GM18909 (cell line): ENCODE measurements around the gene SIGLEC8.

Experiments used
- ATAC-seq: cut with Tn5 transposase; IDR thresholded peaks from one replicate; pipeline ENCODE4 v1.9.1; 2021; ENCODE audit warnings: mild to moderate bottlenecking; ENCODE audit not compliant: unreplicated experiment, poor library complexity

The SIGLEC8 gene

GRCh38 chr19:51410950-51411748, 47.1 kb downstream of the SIGLEC8 start:
- ATAC-seq: no peak

DNA sequence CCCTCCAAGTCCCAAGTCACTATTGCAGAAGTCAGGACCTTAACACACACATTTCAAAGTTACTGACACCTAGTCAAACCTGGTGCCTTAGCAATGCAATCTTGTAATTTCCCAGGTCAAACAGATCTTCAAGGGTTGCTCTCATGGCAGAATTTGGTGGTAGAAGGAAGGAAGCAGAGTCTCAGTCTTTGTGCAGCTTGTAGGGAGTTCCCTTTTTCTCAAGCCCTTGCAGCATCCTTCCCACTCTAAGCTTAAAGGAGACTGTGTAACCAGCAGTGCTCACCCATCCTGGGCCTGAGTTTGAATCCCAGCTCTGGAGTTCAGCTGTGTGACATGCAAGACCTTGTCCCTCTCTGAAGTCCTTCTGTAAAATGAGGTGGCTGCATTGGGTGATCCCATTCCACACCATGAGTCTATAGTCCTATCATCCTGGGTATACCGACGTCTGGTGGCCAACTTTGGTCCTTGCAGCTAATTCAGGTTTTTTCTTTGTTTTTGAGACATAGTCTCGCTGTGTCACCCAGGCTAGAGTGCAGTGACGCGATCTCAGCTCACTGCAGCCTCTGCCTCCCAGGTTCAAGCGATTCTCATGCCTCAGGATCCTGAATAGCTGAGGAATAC, 50.6 kb downstream of the SIGLEC8 start:
- ATAC-seq: no peak

DNA sequence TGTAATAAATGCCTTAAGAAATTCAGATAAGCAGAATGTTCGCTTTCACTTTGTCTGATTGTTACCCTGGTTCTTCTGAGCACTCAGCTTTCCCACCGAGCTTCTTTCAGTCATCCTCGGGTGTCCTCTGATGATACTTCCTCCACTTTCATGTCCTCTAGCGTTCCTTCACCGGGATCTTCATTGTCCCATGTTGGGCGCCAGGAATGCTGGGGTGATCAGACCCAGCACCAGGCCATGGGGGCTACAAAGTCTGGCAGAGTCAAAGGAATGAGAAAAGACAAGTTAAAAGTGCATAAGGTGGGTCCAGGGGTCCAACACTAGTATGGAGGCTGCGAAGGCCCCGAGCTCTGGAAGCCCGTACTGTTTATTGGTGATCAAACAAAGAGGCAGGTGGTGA, 56.1 kb downstream of the SIGLEC8 start:
- no peak for ATAC-seq
